A673 (cell line): ENCODE results near the gene MED31. TPM values are rescaled to one million over a fixed set of nuclear protein-coding genes. Genes with fewer than 3 reads are reported as not detected.

ENCODE experiments used
- BruUV-seq: library from RNA; stranded (reverse); fragments of 400-500 nt; replicated peaks from 2 replicates; lab custom pipeline; 2021; lab: Mats Ljungman, UMichigan
- CTCF ChIA-PET: fragments of 300-600 bp; sonication (Branson Sonifier 250); formaldehyde crosslinking; loops from one replicate; lab custom pipeline; 2022; ENCODE audit warnings: antibody characterized with exemption; lab: Charles Lee
- POLR2A ChIA-PET: fragments of 300-600 bp; sonication (Branson Sonifier 250); formaldehyde crosslinking; loops from one replicate; lab custom pipeline; 2022; ENCODE audit warnings: antibody characterized with exemption; ENCODE audit not compliant: low non-redundant PET; lab: Charles Lee
- DNase-seq: peaks from one replicate; pipeline ENCODE4 v3.0.0-alpha.2; 2015; ENCODE audit warnings: low spot score
- H3K27ac ChIP-seq: fragments of 200-600 bp; sonication (generic); 2 replicates; pipeline ENCODE4 v1.5.1; 2016; ENCODE audit warnings: mixed run types, low read depth, mild to moderate bottlenecking, mixed read lengths, antibody characterized with exemption, low read length; ENCODE audit not compliant: poor library complexity, severe bottlenecking
- H3K27me3 ChIP-seq: fragments of 200-600 bp; sonication (generic); replicated peaks from 2 replicates; pipeline ENCODE4 v1.6.1; 2017; ENCODE audit warnings: mixed run types, low read depth, mild to moderate bottlenecking, mixed read lengths, antibody characterized with exemption, low read length; ENCODE audit not compliant: insufficient read depth, poor library complexity
- H3K36me3 ChIP-seq: fragments of 200-600 bp; sonication (generic); 2 replicates; pipeline ENCODE4 v1.6.1; 2016; ENCODE audit warnings: mixed run types, mild to moderate bottlenecking, mixed read lengths, antibody characterized with exemption, low read length; ENCODE audit not compliant: insufficient read depth, poor library complexity, severe bottlenecking
- H3K4me1 ChIP-seq: fragments of 200-600 bp; sonication (generic); 2 replicates; pipeline ENCODE4 v1.6.1; 2017; ENCODE audit warnings: mixed run types, mild to moderate bottlenecking, mixed read lengths, antibody characterized with exemption, low read length; ENCODE audit not compliant: insufficient read depth, poor library complexity, severe bottlenecking
- H3K4me3 ChIP-seq: fragments of 200-600 bp; sonication (generic); 2 replicates; pipeline ENCODE4 v1.5.1; 2016; ENCODE audit warnings: low read depth, mixed run types, mild to moderate bottlenecking, mixed read lengths, low read length; ENCODE audit not compliant: poor library complexity, severe bottlenecking
- H3K9me3 ChIP-seq: fragments of 200-600 bp; sonication (generic); 2 replicates; pipeline ENCODE4 v1.6.1; 2016; ENCODE audit warnings: mixed run types, low read depth, mild to moderate bottlenecking, mixed read lengths, antibody characterized with exemption, low read length; ENCODE audit not compliant: poor library complexity, severe bottlenecking
- EZH2 ChIP-seq: fragments of 200-600 bp; sonication (generic); IDR thresholded peaks from 2 replicates; pipeline ENCODE4 v1.6.1; 2017; ENCODE audit warnings: borderline replicate concordance, low read depth, mild to moderate bottlenecking, mixed read lengths, antibody characterized with exemption, low read length; ENCODE audit not compliant: poor library complexity, severe bottlenecking
- intact Hi-C: fragments of 100-400 bp; cut with micrococcal nuclease; formaldehyde crosslinking; loops from one replicate; pipeline ENCODE4 v1.10.0; 2022; ENCODE audit not compliant: unreplicated experiment
- total RNA-seq: library from RNA; stranded (reverse); gene quantifications from 2 replicates; pipeline ENCODE4 v1.2.3, GENCODE V29; 2021
- TF ChIP-seq, protein P1 (sequence below): fragments of 300-800, 200-600 bp; sonication (generic); conservative IDR thresholded peaks from 2 replicates; pipeline ENCODE4 v1.5.1; 2017; ENCODE audit warnings: low read depth, mild to moderate bottlenecking, antibody characterized with exemption, low read length, moderate library complexity, mixed read lengths

The MED31 gene
- total RNA-seq, 1 experiment from 2014 or later, result 27.9 TPM

DNA sequence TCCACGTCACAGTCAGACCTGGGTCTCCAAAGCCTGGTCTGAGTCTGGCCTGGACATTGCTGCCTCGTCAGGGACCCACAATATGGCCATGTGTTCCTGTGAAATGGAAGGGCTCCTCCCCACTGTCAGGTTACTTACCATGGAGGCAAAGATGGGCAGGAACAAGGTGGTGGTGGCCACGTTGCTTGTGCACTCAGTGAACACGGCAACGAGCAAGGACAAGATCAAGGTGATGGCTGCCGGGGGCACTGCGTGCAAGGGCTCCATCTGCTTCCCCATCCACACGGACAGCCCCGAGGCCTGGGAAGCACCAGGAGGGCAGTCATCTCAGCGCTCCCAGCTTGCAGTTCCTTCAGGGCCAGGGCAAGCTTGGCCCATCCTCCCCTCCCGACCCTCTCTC is 39.2 kb upstream of the MED31 start:
- no peak for TF ChIP-seq EZH2
- TF ChIP-seq, protein P1, sequence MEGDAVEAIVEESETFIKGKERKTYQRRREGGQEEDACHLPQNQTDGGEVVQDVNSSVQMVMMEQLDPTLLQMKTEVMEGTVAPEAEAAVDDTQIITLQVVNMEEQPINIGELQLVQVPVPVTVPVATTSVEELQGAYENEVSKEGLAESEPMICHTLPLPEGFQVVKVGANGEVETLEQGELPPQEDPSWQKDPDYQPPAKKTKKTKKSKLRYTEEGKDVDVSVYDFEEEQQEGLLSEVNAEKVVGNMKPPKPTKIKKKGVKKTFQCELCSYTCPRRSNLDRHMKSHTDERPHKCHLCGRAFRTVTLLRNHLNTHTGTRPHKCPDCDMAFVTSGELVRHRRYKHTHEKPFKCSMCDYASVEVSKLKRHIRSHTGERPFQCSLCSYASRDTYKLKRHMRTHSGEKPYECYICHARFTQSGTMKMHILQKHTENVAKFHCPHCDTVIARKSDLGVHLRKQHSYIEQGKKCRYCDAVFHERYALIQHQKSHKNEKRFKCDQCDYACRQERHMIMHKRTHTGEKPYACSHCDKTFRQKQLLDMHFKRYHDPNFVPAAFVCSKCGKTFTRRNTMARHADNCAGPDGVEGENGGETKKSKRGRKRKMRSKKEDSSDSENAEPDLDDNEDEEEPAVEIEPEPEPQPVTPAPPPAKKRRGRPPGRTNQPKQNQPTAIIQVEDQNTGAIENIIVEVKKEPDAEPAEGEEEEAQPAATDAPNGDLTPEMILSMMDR, result no peak
- ChIA-PET POLR2A (interaction anchor here (0.6 kb wide), 1 partner anchor 222 kb away, joined by 3 read pairs; no protein-coding TSS in a partner anchor), CTCF (no interaction called here)
- peaks cover 23% of the 10 kb centered on the region for H3K27me3 ChIP-seq
- no peaks in the 10 kb centered on the region for H3K9me3 ChIP-seq
- no peak for DNase-seq
- no peaks in the 10 kb centered on the region for H3K4me1 ChIP-seq
- H3K36me3 ChIP-seq, result no peaks in the 10 kb centered on the region
- H3K4me3 ChIP-seq, result no peak overlapping the region
- no peak overlapping the region for H3K27ac ChIP-seq
- no TSS peak for BruUV-seq
- intact Hi-C loops, result no loop called here

DNA sequence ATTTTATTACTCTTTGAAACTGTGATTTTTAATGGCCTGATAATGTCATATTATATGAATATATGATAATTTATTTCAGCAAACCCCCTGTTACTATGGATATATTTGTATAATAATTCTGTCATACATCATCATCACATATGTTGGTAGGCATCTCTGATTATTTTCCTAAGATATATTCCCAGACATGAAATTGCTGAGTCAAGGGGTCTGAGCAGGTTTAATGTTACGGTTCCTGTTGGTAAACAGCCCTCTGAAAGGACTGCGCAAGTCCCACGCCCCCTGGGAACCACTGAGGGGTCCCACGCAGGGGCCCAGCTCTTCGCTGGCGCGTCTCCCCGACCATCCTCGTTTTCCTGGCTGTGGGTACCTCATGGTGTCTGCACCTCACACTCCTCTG is 37.5 kb upstream of the MED31 start:
- BruUV-seq, result no TSS peak
- TF ChIP-seq EZH2, result no peak
- TF ChIP-seq, protein P1, result no peak
- Histone ChIP-seq H3K36me3 (no peaks in the 10 kb centered on the region), H3K4me1 (no peaks in the 10 kb centered on the region), H3K27ac (no peak overlapping the region), H3K9me3 (no peaks in the 10 kb centered on the region), H3K4me3 (no peak overlapping the region), H3K27me3 (peaks cover 16% of the 10 kb centered on the region)
- CTCF ChIA-PET, result no interaction called here
- intact Hi-C loops, result no loop called here
- no peak for DNase-seq
- POLR2A ChIA-PET, result no interaction called here

GRCh38 chr17:6686026-6686425 is 34.6 kb upstream of the MED31 start:
- DNase-seq, result no peak
- BruUV-seq, result no TSS peak
- H3K9me3 ChIP-seq, result no peaks in the 10 kb centered on the region
- H3K4me3 ChIP-seq, result no peak overlapping the region
- H3K27ac ChIP-seq, result no peak overlapping the region
- no peaks in the 10 kb centered on the region for H3K4me1 ChIP-seq
- CTCF ChIA-PET, result no interaction called here
- POLR2A ChIA-PET, result no interaction called here
- peaks cover 9% of the 10 kb centered on the region for H3K27me3 ChIP-seq
- TF ChIP-seq, protein P1, result no peak
- no peak for TF ChIP-seq EZH2
- intact Hi-C loops, result no loop called here
- no peaks in the 10 kb centered on the region for H3K36me3 ChIP-seq
